Measurements from ENCODE around the gene P2RX5. TPM values are rescaled to one million over a fixed set of nuclear protein-coding genes. Genes with fewer than 3 reads are reported as not detected.

P2RX5 gene
- total RNA-seq, 2 donors from 2014 or later: 6.3 TPM; not detected in 1

DNA sequence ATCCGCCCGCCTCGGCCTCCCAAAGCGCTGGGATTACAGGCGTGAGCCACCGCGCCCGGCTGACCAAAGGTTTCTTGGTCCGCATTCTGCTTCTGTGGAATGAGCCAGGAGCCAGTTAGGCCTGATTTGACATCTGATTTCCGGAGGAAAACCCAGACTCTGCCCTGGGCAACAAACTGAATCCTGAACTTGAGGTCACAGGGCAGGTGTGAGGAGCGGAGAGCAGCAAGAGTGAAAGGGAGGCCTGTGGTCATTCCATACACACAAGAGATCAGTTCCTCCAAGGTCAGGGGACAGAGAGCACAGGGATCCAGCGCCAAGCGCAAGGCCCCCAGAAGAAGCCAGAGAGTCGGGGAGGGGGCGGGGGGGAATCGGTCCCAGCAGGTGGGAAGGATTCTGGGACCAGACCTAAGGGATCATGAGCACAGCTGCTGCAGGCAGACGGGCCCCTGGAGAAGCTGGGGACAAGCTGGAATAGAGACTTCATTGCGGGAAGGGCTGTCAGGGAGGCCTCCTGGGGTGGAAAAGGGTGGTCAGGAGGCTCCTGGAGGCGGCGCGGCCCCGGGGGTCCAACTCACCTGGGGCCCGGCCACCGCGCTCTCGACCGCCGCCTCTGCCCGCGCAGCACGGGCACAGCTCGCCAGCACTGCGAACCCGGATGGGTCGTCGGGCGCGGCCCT, 60.3 kb downstream of the P2RX5 start:
- no peaks in the 10 kb centered on the region for H3K36me3 ChIP-seq
- DNase-seq (ENCODE audit: low spot score): no peak
- intact Hi-C loops (cut with DNase I): loop anchor here (1.0 kb wide), 1 partner anchor 33 kb away; the partner anchor contains the start of genes EMC6 and TAX1BP3
- WGBS: 21% methylated on average over 38 of the region's 38 CpGs
- peak overlapping the region; percentile 96 to 99 for H3K27ac ChIP-seq
- H3K9me3 ChIP-seq: no peaks in the 10 kb centered on the region
- no peaks in the 10 kb centered on the region for H3K27me3 ChIP-seq (replicated peaks; ENCODE audit: insufficient read depth)
- H3K4me3 ChIP-seq: peak overlapping the region; percentile 97 to 98
- H3K4me1 ChIP-seq (replicated peaks): no peaks in the 10 kb centered on the region
- TF ChIP-seq POLR2AphosphoS5 (IDR thresholded peaks at IDR 0.05): no peak
- TF ChIP-seq, protein P1, sequence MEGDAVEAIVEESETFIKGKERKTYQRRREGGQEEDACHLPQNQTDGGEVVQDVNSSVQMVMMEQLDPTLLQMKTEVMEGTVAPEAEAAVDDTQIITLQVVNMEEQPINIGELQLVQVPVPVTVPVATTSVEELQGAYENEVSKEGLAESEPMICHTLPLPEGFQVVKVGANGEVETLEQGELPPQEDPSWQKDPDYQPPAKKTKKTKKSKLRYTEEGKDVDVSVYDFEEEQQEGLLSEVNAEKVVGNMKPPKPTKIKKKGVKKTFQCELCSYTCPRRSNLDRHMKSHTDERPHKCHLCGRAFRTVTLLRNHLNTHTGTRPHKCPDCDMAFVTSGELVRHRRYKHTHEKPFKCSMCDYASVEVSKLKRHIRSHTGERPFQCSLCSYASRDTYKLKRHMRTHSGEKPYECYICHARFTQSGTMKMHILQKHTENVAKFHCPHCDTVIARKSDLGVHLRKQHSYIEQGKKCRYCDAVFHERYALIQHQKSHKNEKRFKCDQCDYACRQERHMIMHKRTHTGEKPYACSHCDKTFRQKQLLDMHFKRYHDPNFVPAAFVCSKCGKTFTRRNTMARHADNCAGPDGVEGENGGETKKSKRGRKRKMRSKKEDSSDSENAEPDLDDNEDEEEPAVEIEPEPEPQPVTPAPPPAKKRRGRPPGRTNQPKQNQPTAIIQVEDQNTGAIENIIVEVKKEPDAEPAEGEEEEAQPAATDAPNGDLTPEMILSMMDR (IDR thresholded peaks at IDR 0.05): no peak
- no peak for TF ChIP-seq POLR2A (IDR thresholded peaks at IDR 0.05)

DNA sequence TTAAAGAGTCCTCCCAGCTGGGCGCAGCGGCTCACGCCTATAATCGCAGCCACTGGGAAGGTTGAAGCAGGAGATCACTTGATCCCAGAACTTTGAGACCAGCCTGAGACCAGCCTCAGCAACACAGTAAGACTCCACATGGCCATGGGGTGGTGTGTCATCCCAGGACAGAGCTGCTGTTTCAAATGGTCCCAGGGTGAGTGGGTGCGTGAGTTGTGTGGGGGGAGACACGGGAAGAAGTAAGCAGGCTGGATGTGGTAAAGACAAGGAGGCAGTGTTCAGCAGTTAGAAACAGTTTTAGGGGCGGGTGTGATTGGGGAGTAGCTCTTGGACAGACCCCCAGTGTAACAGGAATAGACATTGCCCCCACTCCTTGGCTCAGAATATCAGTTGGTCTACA, 63.7 kb downstream of the P2RX5 start:
- H3K4me1 ChIP-seq (replicated peaks): no peaks in the 10 kb centered on the region
- no peaks in the 10 kb centered on the region for H3K36me3 ChIP-seq
- H3K4me3 ChIP-seq: no peak overlapping the region
- intact Hi-C loops (cut with DNase I): no loop called here
- H3K9me3 ChIP-seq: no peaks in the 10 kb centered on the region
- H3K27ac ChIP-seq: no peak overlapping the region
- no peak for DNase-seq (ENCODE audit: low spot score)
- TF ChIP-seq POLR2AphosphoS5 (IDR thresholded peaks at IDR 0.05) (no peak), POLR2A (IDR thresholded peaks at IDR 0.05) (no peak)
- H3K27me3 ChIP-seq (replicated peaks; ENCODE audit: insufficient read depth): no peaks in the 10 kb centered on the region
- 96% methylated on average over 7 of the region's 7 CpGs for WGBS

DNA sequence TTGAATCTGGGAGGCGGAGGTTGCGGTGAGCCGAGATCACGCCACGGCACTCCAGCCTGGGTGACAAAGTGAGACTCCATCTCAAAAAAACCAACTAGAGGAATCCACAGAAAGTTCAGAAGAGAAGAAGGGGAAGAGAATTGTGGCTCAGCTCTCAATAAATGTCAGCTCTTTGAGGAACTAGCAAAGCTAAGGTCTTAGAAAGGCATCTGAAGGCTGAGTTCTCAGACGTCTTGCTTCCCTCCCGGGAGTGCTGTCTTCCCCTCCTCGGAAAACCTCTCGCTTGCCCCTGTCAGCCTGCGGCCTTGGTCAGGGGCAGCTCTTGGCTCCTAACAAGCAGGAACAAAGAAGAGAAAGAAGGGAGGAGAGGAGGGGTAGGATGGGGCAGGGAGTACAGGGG, 65.2 kb downstream of the P2RX5 start:
- H3K4me3 ChIP-seq: no peak overlapping the region
- TF ChIP-seq POLR2AphosphoS5 (IDR thresholded peaks at IDR 0.05): no peak
- TF ChIP-seq POLR2A (IDR thresholded peaks at IDR 0.05): no peak
- TF ChIP-seq, protein P1 (IDR thresholded peaks at IDR 0.05): no peak
- DNase-seq (ENCODE audit: low spot score): no peak
- no peaks in the 10 kb centered on the region for H3K9me3 ChIP-seq
- no peaks in the 10 kb centered on the region for H3K36me3 ChIP-seq
- 89% methylated on average over 10 of the region's 10 CpGs for WGBS
- intact Hi-C loops (cut with DNase I): no loop called here
- no peaks in the 10 kb centered on the region for H3K27me3 ChIP-seq (replicated peaks; ENCODE audit: insufficient read depth)
- H3K4me1 ChIP-seq (replicated peaks): no peaks in the 10 kb centered on the region
- no peak overlapping the region for H3K27ac ChIP-seq

DNA sequence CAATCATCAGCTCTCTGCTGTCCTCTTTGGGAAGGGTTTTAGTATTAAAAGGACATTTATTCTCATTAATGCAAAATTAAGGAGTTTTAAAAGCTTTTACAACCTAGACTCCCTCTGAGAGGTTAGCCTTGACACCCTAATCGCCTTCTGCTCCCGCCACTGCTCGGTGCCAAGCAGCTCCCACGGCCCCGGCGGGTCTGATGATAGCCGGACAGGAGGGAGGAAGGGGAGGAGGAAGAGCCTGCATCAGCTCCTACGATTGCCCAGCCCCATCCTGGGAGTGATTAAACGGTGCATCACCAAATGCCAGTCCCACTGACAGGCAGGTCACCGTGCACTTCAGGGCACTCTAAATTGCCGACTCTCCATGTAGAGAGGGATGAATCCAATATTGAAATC, 68.2 kb downstream of the P2RX5 start:
- TF ChIP-seq, protein P1 (IDR thresholded peaks at IDR 0.05): no peak
- TF ChIP-seq POLR2A (IDR thresholded peaks at IDR 0.05): no peak
- no peak for TF ChIP-seq POLR2AphosphoS5 (IDR thresholded peaks at IDR 0.05)
- Histone ChIP-seq H3K4me1 (replicated peaks) (no peaks in the 10 kb centered on the region), H3K9me3 (no peaks in the 10 kb centered on the region), H3K36me3 (peaks cover 7 to 9% of the 10 kb centered on the region in 2 donors), H3K27ac (no peak overlapping the region), H3K4me3 (no peak overlapping the region), H3K27me3 (replicated peaks; ENCODE audit: insufficient read depth) (no peaks in the 10 kb centered on the region)
- DNase-seq (ENCODE audit: low spot score): no peak
- intact Hi-C loops (cut with DNase I): no loop called here
- 84% methylated on average over 11 of the region's 11 CpGs for WGBS

DNA sequence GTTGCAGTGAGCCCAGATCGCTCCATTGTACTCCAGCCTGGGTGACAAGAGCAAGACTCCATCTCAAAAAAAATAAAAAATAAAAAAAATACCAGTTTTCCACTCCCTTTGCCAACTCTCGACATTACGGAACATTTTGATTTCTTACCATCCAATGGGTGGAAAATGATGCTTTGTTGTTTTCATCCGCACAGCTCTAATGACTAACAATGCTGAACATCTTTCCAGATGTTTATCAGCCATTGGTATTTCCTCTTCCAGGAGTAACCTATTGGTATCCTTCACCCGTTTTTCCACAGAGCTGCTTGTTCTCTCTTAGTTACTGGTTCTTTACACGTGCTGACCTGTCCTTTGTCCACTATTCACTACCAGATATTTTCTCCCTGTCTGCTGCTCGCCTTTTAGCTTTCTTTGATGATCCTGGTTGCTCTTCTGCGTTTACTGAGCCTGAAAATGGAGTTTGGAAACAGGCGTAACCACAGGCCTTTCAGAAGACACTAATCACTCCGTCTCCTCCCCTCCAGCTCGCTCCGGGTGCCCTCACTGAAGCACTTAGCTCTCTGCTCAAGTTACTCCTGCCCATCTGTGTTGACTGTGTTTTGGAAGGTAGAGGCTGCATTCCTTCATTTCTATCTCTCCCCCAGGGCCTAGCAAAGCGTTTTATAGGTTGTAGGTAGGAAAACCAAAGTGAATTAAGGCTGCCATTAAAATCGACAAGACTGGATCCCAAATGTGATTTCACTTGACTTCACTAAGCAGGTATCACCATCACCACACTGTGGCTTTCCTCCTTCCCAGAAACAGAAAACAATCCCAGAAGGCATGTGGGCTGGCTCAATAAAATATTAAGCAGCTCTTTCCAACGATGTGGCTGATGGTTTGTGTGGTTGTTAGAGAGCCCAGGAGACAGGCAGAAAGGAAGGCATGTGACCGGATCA, 68.9 kb downstream of the P2RX5 start:
- H3K4me3 ChIP-seq: no peak overlapping the region
- no peaks in the 10 kb centered on the region for H3K27me3 ChIP-seq (replicated peaks; ENCODE audit: insufficient read depth)
- DNase-seq (ENCODE audit: low spot score): no peak
- 60% methylated on average over 16 of the region's 16 CpGs for WGBS
- peaks cover 7 to 9% of the 10 kb centered on the region in 2 donors for H3K36me3 ChIP-seq
- no peak overlapping the region for H3K27ac ChIP-seq
- intact Hi-C loops (cut with DNase I): no loop called here
- no peaks in the 10 kb centered on the region for H3K9me3 ChIP-seq
- no peaks in the 10 kb centered on the region for H3K4me1 ChIP-seq (replicated peaks)
- TF ChIP-seq POLR2A (IDR thresholded peaks at IDR 0.05): no peak
- TF ChIP-seq, protein P1 (IDR thresholded peaks at IDR 0.05): no peak
- TF ChIP-seq POLR2AphosphoS5 (IDR thresholded peaks at IDR 0.05): no peak

All from prostate gland (tissue), 2 donors.